Adrenal gland (tissue), 12 donors: ENCODE measurements around the gene SBF2. TPM values are rescaled to one million over a fixed set of nuclear protein-coding genes. Genes with fewer than 3 reads are reported as not detected.
A peak's percentile ranks its signal among the peaks of the same experiment; 100 is the strongest.

Experiments
- DNase-seq, 7 donors: peaks; one replicate each; pipeline ENCODE4 v3.0.0-alpha.2; 2019 to 2020
- H3K27ac ChIP-seq, 5 donors: fragments of 200-600 bp; sonication (generic) in 4 of 5; 1 replicate in 3 of 5; 2 replicates in 2 of 5; pipeline versions ENCODE4 v1.5.1 to v1.8.0; 2016 to 2020; ENCODE audit warnings: mild to moderate bottlenecking in 1 of 5
- H3K27me3 ChIP-seq: fragments of 200-600 bp; 2 replicates; pipeline ENCODE4 v1.8.0; 2021
- H3K36me3 ChIP-seq, 2 donors: fragments of 200-600 bp; replicated peaks in 1 of 2; 1 replicate in 1 of 2; 2 replicates in 1 of 2; pipeline versions ENCODE4 v1.5.1 to v1.8.0; 2018 to 2022
- H3K4me1 ChIP-seq, 2 donors: fragments of 200-600 bp; replicated peaks in 1 of 2; 1 replicate in 1 of 2; 2 replicates in 1 of 2; pipeline versions ENCODE4 v1.5.1 to v1.8.0; 2018 to 2021
- H3K4me3 ChIP-seq, 4 donors: fragments of 200-600 bp; sonication (generic) in 3 of 4; one replicate each; pipeline ENCODE4 v1.5.1; 2016 to 2018
- H3K9me3 ChIP-seq, 3 donors: fragments of 200-600 bp; sonication (generic) in 1 of 3; replicated peaks in 1 of 3; 1 replicate in 2 of 3; 2 replicates in 1 of 3; pipeline versions ENCODE4 v1.5.1 to v1.8.0; 2016 to 2021
- POLR2A ChIP-seq, 2 donors: fragments of 450-650 bp; IDR thresholded peaks; one replicate each; pipeline ENCODE4 v1.6.1; 2017; ENCODE audit warnings: antibody characterized with exemption in 2 of 2, mild to moderate bottlenecking in 2 of 2, moderate library complexity in 1 of 2
- WGBS, 4 donors: extraction: QIAGEN DNeasy Blood & Tissue Kit in 2 of 4; methylation state at CpG; one replicate each; pipeline versions ENCODE4 v1.1.5 to v1.1.7; 2013 to 2017; 5-methylcytosine and 5-hydroxymethylcytosine counted together
- intact Hi-C, 2 donors: fragments of 100-400 bp; cut with DNase I; formaldehyde crosslinking; loops; one replicate each; pipeline versions ENCODE4 v1.14.1 to v1.15.0; 2022 to 2023
- polyA plus RNA-seq, 3 donors: library from polyadenylated mRNA; stranded (reverse); fragments of 200-250 nt in 2 of 3; fragments of 350-450 nt in 1 of 3; fragmentation: Illumina TruSeq in 1 of 3; extraction: RNeasy Lipid Tissue Mini Kit (QIAGEN cat#74804) in 1 of 3; gene quantifications; one replicate each; pipeline ENCODE4 v1.2.3, GENCODE V29; 2013 to 2014
- total RNA-seq, 9 donors: library from RNA; depleted of rRNA in 4 of 9; stranded (reverse); fragments of >200 nt in 4 of 9; fragments of 120-200 nt in 1 of 9; fragmentation: NEBNext Ultra II Directional in 1 of 9; extraction: Animal tissue kit (Norgen Biotek cat#: 25700) in 1 of 9; gene quantifications; one replicate each; pipeline versions ENCODE4 v1.1.0 to v1.2.4, GENCODE V29; 2013 to 2023
- TF ChIP-seq, protein P1 (sequence below), 6 experiments: fragments of 450-650 bp in 4 of 6; fragments of 200-600 bp in 2 of 6; sonication (generic) in 1 of 6; IDR thresholded peaks; 1 replicate in 5 of 6; 2 replicates in 1 of 6; pipeline versions ENCODE4 v1.5.1 to v1.8.0; 2016 to 2021; ENCODE audit warnings: antibody characterized with exemption in 6 of 6, mild to moderate bottlenecking in 2 of 6, moderate library complexity in 1 of 6
- donor health status: healthy with polysubstance abuse.
- donor health status: Bipolar disorder and iron deficiency.
- donor health status: DM: yes; HTN: yes; CAD: no.
- donor health status: DM: no; HTN: no; CAD: no.
- donor health status: DM: no; HTN: no; CAD: no.
- donor health status: DM: yes; HTN: yes; CAD: no.

SBF2 gene
- total and polyA plus RNA-seq, 12 donors, result 12.5 to 66.7 (median 38.0) TPM

DNA sequence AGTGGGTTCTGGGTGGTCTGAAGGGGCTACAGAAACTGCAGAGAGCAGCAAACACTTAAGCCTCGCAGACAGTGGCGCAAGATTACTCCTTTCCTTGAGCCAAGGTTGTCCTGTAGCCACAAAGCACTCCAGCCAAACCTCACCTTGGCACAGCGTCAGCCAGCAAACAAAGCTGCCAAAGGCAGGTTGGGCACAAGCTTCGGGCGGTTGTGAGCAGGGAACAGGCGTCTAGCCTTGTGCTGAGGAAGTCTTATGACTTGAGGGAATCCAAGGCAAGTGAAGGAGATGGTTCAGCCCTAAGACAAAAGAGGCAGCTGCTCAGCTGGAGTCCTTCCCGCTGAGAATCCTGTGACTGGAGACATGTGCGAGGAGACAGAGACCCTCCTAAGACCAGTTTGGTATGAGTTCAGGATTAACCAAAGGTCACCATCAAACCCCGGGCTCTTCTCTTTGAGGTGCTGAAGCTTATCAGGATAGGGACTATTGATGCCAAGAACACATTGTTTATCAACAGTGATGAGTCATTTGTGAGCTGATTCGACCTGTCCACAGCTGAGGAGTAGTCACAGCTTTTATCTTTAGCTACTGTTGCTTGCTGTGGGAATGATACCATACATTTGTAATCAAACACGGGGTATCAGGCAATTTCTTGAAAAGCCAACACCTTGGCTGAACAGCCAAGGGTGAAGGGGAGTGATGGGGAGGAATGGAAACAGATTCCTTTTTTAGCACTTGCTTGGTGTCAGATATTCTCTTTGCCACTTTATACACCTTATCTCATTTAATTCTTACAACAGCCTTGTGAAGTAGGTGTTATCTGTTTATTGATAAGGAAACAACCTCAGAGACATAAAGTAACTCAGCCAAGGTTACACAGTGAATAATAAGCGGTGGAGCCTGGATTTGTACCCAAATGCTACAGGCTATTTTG lies 15.4 kb upstream of the SBF2 start:
- no peak overlapping the region for H3K4me3 ChIP-seq
- DNase-seq, result peak; percentile 77 to 91 (median 88)
- H3K27me3 ChIP-seq, result no peaks in the 10 kb centered on the region
- WGBS, 4 donors, result 28 to 34% (median 31%) methylated on average over 12 of the region's 12 CpGs
- intact Hi-C loops, result loop anchor here (5.0 to 10.0 kb wide), 3 partner anchors 97 to 555 kb away; no protein-coding TSS in a partner anchor
- H3K27ac ChIP-seq, result peak overlapping the region in 4 of 5 donors; percentile 63 to 81 (median 74)
- H3K4me1 ChIP-seq, result peaks cover 11 to 23% of the 10 kb centered on the region in 2 donors
- H3K36me3 ChIP-seq, result no peaks in the 10 kb centered on the region
- no peaks in the 10 kb centered on the region for H3K9me3 ChIP-seq
- TF ChIP-seq POLR2A (IDR thresholded peaks at IDR 0.05), result peak in 1 of 2 donors; percentile 11
- TF ChIP-seq, protein P1, sequence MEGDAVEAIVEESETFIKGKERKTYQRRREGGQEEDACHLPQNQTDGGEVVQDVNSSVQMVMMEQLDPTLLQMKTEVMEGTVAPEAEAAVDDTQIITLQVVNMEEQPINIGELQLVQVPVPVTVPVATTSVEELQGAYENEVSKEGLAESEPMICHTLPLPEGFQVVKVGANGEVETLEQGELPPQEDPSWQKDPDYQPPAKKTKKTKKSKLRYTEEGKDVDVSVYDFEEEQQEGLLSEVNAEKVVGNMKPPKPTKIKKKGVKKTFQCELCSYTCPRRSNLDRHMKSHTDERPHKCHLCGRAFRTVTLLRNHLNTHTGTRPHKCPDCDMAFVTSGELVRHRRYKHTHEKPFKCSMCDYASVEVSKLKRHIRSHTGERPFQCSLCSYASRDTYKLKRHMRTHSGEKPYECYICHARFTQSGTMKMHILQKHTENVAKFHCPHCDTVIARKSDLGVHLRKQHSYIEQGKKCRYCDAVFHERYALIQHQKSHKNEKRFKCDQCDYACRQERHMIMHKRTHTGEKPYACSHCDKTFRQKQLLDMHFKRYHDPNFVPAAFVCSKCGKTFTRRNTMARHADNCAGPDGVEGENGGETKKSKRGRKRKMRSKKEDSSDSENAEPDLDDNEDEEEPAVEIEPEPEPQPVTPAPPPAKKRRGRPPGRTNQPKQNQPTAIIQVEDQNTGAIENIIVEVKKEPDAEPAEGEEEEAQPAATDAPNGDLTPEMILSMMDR (IDR thresholded peaks at IDR 0.05), result no peak

DNA sequence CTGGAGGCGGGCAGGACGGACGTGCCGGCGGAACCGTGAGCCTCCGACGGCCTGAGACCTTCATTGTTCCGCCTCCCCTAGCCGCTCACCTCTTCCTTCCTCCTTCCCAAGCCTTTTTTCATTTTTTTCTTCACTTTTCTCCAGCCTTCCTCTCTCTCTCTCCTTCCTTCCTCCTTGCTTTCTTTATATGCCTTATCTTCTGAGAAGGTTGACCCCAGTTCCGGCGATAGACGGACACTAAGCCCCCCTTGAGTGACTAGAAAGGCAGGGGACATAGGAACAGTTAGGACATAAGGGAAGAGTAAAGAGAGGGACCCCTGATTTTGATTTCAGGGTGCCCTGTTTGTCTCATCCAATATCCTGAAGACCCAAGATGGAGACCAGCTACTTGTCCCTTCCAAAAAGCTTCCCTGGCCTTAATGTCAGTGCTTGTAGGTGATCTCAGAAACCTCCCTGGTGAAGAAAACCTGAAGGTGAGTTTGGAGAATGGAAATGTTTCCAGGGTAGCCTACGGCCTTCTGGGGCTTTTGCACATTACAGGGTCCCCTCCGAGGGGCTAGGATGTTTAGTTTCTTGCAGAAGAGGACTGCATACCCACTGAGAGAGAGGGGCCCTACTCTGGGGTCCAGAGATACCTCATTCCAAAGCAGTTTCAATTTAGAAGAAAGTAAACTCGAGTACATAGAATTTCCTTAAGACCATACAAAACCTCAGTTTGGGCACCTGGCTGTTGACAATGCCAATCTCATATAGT lies 14.4 kb upstream of the SBF2 start:
- no peak for DNase-seq
- Histone ChIP-seq H3K4me1 (peaks cover 11 to 33% of the 10 kb centered on the region in 2 donors), H3K9me3 (no peaks in the 10 kb centered on the region), H3K27ac (peak overlapping the region; percentile 2 to 81 (median 71)), H3K36me3 (no peaks in the 10 kb centered on the region), H3K4me3 (peak overlapping the region in 1 of 4 donors; percentile 67), H3K27me3 (no peaks in the 10 kb centered on the region)
- WGBS, 4 donors, result 18 to 22% (median 20%) methylated on average over 15 to 16 of the region's 16 CpGs
- peak; percentile 41 to 73 for TF ChIP-seq POLR2A (IDR thresholded peaks at IDR 0.05)
- TF ChIP-seq, protein P1 (IDR thresholded peaks at IDR 0.05), result peak in 2 of 6 experiments; percentile 33 to 56
- intact Hi-C loops, result loop anchor here (5.0 to 10.0 kb wide), 3 partner anchors 96 to 554 kb away; no protein-coding TSS in a partner anchor

DNA sequence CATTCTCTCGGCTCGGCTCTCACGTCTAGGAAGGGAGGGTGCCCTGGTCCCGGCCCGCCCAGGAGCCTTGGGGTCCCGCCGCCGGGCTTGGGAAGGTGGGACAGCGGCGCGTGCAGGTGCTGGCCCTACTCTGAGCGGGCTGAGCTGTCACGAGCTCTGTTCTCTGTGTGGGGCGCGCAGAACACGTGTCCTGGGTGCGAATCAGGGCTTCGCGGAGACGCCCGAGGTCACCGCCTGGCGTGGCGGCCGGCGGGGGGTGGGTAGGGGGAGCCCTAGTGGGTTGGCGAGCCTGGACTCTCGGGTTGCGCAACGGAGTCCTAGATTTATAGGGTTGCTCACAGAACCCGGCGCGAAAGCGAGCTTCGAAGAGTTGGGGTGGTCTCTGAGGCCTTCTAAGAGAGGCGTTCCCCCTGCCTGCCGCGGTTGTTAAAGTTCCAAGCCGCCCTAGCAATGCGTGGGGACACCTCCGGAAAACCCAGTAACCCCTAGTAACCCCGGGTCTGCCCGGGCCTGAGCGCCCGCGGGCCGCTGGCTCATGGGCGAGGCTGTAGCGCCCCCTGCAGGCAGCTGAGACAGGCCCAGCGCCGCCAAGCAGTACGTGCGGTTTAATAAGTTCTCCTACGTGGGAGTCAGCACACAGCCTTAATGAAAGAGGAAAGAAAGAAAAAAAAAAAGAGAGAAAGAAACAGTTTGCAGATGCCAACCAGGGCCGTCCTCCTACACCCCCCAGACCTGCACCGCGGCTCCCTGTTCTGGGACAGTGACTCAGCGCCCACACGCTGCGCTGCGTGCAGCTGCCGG lies 13.6 kb upstream of the SBF2 start:
- TF ChIP-seq, protein P1 (IDR thresholded peaks at IDR 0.05), result peak; percentile 98 to 100 (median 100)
- peak in 1 of 2 donors; percentile 4 for TF ChIP-seq POLR2A (IDR thresholded peaks at IDR 0.05)
- Histone ChIP-seq H3K36me3 (no peaks in the 10 kb centered on the region), H3K4me3 (peak overlapping the region in 3 of 4 donors; percentile 10 to 67 (median 25)), H3K4me1 (peaks cover 11 to 36% of the 10 kb centered on the region in 2 donors), H3K27ac (peak overlapping the region; percentile 2 to 81 (median 71)), H3K9me3 (no peaks in the 10 kb centered on the region), H3K27me3 (no peaks in the 10 kb centered on the region)
- WGBS, 4 donors, result 3 to 7% (median 4%) methylated on average over 29 to 62 of the region's 62 CpGs
- peak; percentile 88 to 93 (median 91) for DNase-seq
- intact Hi-C loops, result loop anchor here (5.0 to 10.0 kb wide), 3 partner anchors 95 to 553 kb away; no protein-coding TSS in a partner anchor
